Fibroblast of gingiva (primary cell): ENCODE measurements around the gene GAN.
A peak's percentile ranks its signal among the peaks of the same experiment; 100 is the strongest.

Source experiments
- DNase-seq: peaks from one replicate; pipeline ENCODE4 v3.0.0-alpha.2; 2011; ENCODE audit warnings: low read depth

Gene GAN

DNA sequence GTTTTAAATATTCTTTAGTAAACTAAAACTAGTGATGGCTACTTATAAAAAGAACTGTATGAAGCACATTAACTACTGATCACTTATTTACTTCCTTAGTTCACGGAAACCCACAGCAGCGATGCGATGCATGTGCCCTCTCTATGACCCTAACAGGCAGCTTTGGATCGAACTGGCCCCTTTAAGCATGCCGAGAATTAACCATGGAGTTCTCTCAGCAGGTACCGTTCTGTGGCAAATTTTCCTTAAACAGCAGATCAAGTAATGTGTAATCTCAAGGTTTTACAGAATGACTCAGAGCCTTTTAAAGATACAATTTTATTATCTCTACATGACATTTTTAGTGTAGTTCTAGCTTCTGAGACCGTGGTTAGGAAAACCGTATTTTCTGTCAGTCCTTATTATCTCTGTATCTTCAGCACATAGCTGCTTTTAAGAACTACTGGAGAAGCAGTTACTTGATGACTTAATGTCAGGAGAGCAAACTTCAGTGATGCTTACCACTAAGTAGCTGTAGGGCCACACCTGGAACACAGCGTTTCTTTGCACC is 43.0 kb downstream of the GAN start:
- DNase-seq, result no peak

DNA sequence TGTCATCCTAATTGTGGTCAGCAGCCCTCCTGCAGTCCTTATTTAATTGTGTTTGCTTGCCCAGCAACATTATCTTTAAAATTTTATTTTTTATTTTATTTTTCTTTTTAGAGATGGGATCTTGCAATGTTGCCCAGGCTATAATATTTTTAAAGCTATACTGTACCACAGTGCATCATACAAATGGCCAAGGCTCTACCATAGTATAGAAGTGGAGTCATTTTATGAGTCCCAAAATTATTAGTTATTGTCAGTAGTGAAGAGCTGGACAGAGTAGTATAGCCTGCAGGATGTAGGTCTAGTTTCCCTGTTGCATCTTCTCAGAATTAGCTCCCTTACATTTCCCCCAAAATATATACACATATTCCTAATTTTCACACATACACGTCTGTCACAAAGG is 44.1 kb downstream of the GAN start:
- DNase-seq, result no peak

DNA sequence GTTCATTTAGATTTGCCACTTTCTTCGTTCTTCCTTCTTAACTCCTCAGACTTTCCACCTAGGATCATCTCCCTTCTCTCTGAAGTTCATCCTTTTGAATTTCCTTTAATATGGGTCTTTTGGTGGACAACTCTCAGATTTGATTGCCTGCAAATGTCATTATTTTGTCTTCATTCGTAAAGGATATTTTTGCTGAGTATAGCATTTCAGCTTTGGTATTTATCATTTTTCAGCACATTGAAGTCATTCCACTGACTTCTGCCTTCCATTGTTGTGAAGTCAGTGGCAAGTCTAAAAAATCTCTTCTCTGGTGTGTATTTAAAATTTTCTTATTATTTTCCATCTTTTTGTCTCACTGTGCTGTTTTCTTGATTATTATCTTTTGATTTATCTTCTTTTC is 45.4 kb downstream of the GAN start:
- no peak for DNase-seq

- DNase-seq, result no peak
These were observed 51.0 kb downstream of the GAN start for GRCh38 chr16:81365731-81366130.

DNA sequence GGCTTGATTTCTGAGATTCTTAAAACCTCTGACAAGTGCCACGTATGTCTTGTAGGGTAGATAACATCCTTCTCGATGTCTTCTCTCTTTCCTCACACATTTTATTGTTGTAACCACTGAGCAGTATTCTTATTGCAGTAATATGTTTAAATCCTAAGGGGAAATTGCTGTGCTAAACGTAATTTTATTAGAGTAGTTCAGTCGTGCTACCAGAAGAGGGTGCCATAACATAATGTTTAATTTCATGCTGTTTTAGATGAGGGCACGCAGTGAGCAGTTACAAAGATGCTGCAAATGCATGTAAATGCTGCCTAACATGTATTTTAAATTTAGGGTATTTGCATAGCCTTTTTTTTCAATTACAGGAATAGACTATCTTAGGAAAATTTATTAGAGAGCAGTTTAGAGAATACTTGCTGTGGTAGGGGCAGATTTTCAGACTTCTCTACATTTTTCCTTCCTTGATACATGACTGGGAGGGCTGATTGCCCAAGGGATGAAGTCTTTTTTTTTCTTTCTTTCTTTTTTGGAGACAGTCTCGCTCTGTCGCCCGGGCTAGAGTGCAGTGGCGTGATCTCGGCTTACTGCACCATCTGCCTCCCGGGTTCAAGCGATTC is 51.7 kb downstream of the GAN start:
- DNase-seq, result peak; percentile 41

- no peak for DNase-seq
These were observed 53.1 kb downstream of the GAN start for GRCh38 chr16:81367821-81368220.

DNA sequence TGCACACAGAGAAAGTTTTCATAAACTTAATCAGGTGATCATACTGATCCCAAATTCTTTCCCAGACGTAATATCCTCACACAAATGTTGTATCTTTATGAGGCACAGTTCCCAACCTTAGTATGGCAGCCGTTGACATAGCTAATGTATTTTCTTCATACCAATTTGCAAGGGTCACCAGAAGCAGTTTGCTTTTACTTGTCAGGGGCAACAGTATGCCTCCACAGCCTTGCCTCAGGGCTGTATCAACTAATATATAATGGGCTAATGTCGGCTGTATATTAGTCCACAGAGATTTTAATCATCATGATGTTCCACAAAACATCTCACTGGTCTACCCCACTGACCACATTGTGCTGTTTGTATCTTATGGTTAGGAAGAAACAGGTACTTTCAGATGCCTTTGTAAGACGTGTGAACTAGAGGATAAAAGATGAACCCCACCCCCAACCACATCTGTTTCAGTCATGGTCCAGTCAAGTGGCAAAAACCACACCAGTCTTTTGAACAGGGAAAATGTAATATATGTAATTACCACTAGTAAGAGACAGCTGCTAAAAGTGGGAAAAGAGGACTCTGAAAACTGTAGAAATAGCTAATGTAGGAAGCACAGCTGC is 55.2 kb downstream of the GAN start:
- DNase-seq, result no peak

DNA sequence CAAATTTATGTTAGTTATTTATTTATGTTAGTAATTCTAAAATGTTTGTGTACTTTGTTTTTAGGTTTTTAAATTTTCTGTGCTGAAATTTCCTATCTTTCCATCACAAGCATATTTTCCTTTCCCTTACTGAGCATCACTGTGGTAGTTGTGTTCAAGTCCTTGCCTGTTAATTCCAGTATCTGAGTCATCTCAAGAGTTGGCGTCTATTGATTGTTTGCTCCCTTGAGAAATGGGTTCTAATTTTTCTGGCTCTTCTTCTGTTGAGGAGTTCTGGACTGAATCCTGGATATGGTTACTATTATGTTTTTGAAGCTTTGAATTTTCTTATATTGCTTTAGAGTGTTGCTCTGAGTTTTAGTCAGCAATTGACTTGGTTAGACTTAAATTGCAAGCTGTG is 56.3 kb downstream of the GAN start:
- peak; percentile 38 for DNase-seq

DNA sequence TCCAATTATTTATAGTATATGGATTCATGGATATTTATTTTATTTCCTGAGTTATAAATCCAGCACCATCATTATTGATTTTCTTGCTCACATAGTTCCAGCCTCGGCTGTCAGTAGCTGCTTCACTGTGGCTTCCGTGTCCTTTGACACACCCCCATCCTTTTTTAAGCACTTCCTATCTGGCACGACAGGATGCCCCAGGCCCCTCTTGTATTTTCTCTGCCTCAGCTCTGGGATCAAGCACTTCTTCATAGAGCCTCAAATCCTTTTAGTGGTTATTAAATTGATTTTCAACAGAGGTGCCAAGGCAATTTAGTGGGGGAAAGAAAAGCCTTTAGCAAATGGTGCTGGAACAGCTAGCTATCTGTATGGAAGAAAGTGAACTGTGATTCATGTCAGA is 59.8 kb downstream of the GAN start:
- no peak for DNase-seq

GRCh38 chr16:81376880-81377279 is 62.1 kb downstream of the GAN start:
- DNase-seq, result no peak

DNA sequence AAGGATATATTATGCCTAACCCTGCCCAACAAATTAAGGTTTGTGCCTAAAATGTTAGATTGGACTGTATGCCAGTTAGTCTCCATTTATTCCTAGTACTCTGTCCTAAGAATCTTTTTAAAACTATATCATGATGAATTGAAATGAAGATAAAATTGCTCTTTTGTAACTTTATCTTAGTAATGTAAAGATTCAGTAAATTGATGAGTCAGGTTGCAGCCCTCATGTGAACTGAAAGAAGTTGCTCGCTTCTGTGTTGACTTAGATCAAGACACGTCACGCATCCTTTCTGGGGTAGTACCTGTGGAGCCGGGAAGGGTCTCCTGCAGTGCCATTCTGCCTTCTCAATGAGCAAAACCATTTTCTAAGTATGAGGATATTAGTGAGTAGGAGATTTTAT is 63.3 kb downstream of the GAN start:
- DNase-seq, result no peak

- DNase-seq, result no peak
These were observed 66.2 kb downstream of the GAN start for GRCh38 chr16:81380932-81381331.

DNA sequence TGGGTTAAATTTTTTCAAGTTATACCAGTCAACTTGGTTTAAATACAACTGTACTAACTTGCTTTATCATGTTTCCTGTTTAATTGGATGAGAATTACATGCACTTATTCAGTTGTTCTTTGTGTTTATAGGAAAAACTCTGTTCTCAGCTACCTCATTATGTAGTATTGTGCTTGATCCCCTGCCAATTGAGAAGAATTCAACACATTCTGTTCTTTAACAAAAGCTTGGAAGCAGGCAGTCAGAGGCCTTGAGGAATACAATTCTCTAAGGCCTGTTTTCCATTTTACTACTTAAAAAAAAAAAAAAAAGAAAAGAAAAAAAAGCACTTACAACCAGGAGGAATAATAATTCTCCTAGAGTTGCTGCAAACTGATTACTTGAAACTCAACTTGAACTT is 69.2 kb downstream of the GAN start:
- peak; percentile 76 for DNase-seq

- no peak for DNase-seq
These were observed 70.4 kb downstream of the GAN start for GRCh38 chr16:81385031-81385756.

GRCh38 chr16:81388357-81388756 is 73.6 kb downstream of the GAN start:
- no peak for DNase-seq

DNA sequence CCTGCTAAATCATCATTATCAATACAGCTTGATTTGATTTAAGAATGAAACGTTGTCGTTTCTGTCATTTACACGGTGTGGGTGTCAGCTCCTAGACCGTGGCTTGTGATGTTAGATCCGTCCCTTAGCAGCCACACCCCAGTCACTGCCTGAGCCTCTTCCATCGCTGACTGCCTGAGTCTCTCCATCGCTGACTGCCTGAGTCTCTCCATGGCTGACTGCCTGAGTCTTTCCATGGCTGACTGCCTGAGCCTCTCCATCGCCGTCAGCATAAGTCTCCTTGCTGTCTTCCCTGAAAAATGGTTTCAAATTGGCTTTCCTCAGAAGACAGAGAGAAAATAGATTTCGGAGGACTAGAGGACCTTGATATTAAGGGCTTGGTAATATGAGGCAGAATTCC is 76.1 kb downstream of the GAN start:
- DNase-seq, result no peak

DNA sequence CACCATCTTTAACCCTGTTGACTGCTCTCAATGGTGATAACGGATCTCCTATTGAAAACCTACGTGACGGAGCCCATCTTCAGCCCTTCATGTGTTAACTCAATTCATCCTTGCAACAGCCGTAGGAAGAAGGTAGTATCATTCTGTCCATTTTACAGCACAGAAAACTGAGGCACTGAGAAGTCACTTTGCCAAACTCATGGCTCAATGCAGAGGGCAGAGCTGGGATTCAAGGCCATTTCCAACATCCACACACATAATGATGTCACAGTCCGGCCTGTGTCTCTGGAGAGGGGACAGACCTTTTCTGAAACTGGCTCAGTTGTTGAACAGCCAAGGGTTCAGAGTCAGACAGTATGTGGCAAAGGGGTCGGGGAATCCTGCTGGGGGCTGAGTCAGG is 77.2 kb downstream of the GAN start:
- DNase-seq, result no peak

DNA sequence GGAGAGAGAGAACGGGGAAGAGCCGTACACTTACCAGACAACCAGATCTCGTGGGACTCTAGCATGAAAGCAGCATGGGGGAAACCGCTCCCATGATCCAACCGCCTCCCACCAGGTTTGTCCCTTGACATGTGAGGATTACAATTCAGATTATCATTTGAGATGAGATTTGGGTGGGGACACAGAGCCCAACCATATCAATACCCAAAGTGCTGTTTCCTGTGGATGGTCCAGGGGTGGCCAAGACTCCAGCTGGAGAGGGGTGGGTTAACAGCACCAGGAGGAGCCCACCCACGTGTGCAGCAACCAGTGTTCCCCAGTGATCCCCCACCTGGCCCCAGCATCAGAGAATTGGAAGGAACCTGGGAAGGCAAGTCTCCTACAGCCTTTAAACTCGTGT is 79.7 kb downstream of the GAN start:
- DNase-seq, result no peak

GRCh38 chr16:81394966-81395655 is 80.3 kb downstream of the GAN start:
- DNase-seq, result no peak

GRCh38 chr16:81397058-81397878 is 82.5 kb downstream of the GAN start:
- DNase-seq, result no peak

GRCh38 chr16:81397879-81398520 is 83.2 kb downstream of the GAN start:
- DNase-seq, result no peak
